T-helper 9 cell (primary cell): ENCODE results near the gene CSNK1A1.
"Not testable (repeated sequence)": the region's sequence is repeated elsewhere in the genome, so short reads cannot be mapped to it uniquely, and the experiment has no call there.

ENCODE experiments used
- DNase-seq: peaks from one replicate; pipeline ENCODE4 v3.0.0-alpha.2; 2020

Gene CSNK1A1

DNA sequence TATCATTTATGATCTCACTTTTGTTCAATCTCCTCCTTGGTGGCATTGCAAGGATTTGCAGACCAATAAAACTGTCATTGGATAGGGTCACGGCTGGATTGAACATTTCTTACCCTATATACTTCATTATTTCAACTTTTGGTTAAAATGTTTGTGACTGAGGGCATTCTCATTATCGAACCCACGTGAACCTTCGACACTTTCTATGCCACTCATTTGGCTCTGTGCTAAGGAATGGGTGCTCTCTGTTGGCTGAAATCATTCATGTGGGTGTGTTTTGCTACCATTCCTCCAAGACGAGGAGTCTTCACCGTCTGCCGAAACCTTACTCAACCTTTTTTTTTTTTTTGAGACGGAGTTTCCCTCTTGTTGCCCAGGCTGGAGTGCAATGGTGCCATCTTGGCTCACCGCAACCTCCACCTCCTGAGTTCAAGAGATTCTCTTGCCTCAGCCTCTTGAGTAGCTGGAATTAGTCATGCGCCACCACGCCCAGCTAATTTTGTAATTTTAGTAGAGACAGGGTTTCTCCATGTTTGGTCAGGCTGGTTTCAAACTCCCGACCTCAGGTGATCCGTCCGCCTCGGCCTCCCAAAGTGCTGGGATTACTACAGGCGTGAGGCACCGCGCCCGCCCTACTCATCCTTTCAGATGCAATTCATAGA lies 62.5 kb downstream of the CSNK1A1 start:
- no peak for DNase-seq

DNA sequence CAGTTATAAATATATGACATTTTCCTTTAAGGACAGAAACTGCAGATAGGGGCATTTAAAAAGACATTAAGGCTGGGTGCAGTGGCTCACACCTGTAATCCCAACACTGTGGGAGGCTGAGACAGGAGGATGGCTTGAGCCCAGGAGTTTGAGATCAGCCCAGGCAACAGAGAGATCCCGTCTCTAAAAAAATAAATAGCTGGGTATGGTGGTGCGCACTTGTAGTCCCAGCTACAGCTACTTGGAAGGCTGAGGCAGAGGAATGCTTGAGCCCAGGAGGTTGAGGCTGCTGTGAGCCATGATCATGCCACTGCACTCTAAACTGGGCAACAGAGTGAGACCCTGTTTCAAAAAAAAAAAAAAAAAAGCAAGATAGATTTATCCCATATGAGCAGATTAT lies 63.6 kb downstream of the CSNK1A1 start:
- DNase-seq, result no peak

DNA sequence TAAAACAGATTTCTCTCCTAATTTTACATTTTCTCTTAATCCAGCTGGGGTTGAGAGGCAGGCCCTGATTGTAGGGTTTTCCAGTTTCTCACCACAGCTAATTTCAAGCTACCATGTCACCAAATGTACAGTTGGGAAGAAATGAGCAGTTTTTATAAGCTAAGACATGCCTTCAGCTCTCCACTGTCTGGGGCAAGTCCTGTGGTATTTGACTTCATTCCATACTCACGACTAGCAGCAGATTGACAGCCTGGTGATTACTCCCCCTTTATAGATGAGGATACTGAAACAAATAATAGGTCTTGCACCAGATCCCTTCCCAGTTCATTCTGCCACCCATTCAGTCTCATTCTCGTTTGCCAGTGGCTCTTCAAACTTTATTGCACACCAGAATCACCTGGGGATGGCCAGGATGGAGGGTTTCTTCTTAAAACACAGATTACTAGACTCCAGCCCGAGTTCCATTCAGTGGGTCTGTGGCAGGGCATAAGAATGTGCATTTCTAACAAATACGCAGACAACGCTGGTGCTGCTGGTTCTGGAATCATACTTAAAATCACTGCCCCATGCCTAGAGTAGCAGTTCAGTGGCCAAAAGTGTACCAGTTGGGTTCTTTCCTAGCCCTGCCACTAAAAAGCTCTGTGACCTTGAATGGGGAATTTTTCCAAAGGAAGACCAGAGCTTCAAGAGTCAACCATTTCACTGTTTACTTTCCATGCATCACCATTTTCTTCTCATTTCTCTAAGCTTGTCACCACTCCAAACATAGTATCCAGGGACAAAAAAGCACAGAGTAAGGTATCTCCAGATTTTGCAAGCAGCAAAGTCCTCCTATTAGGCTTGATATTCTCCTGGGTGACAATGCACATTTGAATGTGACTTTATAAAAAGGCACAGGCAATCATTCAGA lies 64.3 kb downstream of the CSNK1A1 start:
- DNase-seq, result no peak

DNA sequence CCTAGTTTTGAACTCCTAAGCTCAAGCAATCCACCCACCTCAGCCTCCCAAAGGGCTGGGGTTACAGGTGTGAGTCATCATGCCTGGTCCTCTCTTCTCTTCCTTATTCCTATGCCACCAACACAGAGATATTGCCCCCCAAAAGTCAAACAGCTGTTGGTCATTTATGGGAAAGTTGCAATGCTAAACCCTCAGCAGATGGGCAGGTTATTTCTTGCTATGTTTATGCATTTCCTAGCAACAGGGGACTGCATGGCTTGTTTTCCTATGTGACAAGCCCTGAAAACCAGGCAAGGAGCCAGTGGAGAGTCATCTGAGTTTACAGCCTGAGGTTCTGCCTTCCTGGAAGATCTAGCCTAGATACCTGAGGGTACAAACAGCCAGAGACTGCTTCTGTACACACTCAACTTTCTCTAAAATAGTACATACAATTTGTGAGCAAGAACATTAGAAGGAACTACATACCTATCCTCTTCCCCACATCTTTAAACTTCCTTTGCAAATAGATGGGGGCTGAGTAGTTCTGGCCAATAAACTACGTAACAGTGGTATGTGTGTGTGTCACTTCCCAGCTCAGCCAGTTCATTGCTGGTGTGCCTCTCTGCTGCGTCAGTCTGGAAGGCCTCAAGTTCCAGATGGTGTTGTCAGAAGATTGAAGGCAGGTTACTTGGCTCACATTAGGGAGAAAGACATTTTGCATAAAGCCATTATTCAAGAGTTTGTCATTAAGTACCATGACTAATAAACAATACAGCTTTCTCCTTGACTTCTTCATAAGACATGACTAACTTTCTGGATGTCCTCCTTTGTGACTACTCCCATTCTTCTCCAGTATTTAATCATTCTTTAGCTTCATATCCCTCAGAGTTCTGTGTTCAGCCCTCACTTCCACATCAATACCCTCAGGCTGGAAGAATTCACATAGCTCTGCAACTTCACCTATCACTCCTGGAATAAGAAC lies 65.3 kb downstream of the CSNK1A1 start:
- no peak for DNase-seq

DNA sequence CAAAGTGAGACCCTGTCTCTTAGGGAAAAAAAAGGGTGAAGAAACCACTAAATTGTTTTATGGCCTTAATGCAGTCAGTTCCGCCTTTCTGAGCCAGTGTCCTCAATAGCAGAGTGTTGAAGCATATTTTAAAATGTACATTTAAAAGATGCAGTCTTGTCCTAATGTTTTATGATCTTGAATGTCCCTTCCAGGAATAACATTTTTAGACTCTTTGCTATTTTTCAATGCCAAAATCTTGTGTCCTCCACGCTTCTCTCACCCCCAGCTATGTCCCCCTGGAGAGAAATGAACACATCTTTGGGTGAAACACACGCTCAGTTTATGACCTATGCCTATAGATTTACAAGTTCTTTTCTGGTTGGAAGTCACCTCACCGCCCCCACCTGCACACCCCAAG lies 69.8 kb downstream of the CSNK1A1 start:
- DNase-seq, result no peak

DNA sequence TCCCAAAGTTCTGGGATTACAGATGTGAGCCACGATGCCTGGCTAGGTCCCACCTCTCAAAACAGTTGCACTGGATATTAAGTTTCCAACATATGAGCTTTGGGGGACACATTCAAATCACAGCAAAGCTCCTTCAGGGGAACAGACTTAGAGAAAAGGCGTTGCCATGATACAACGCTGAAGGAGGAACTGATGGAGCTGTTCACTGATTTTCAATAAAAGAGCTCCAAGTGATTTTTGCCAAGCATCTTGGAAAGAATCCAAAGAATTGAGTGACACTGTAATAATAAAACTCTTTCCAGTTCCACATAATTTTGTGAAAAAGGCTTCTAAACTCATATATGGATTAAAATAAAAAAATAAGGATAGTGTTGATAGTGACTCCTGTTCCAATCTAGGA lies 72.5 kb downstream of the CSNK1A1 start:
- no peak for DNase-seq

DNA sequence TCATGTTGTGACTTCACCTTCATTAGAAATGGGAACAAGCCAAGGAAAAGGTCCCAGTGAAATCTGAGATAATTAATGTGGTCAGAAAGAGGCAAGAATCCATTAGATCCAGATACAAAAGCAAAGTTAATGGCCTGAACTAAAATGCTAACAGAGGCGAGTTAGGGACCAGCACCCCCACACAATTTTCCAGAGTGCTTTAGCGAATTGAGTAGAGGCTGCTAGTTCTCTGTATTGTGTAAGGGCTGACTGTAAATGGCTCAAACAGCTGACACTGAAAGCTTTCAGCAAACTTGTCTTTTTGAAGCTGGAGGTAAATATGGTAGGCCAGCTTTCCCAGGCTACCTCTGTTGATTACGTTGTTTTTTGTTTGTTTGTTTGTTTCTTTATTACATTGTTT lies 75.5 kb downstream of the CSNK1A1 start:
- no peak for DNase-seq

DNA sequence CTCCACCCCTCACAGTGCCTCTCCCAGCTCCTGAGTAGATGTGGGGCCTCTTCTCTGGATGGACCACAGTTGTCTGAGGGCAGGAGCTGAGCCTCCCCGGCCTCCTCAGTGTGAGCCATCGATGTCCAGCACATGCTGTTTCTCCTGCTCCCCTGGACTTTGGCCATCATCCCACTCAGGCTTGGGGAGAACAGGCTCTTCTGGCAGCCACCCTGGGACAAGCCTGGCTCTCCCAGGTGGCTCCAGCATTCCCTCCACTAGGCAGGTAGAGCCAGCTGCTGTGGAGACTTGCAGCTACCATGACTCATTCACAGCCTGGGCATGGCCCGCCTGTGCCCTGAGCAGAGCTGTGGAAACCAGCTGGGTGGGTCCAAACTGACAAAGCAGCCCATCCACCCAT lies 77.0 kb downstream of the CSNK1A1 start:
- no peak for DNase-seq

DNA sequence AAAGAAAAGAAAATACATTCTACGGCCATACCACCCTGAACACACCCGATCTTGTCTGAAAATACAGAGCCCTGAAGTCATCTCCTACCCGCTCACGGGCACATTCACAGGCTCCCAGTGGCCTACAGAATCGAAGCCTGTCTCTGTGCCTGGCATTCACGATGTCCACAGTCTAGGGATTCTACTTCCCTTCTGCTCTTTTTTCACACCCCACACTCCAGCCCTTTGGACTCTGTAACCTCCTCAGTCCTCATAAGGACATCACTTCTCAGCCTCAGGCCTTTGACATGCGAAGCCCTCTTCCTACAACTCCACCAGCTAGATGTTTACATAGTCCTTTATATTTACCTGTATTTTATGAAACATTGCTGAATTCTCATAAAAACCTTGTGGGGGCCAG lies 77.8 kb downstream of the CSNK1A1 start:
- DNase-seq, result no peak

DNA sequence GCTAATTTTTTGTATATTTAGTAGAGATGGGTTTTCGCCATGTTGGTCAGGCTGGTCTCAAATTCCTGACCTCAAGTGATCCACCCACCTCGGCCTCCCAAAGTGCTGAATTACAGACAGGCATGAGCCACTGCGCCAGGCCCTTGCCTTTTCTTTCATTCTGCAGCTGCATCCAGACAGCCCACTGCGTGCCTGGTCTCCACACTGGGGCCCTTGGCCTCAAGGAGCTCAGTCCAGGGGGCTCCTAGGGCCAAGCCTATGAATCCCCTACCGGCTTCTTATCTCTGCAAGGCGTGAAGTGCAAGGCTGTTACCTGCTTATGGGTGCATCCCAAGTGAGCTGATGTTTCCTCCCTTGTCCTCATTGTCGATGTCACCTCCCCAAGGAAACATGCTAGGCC lies 78.8 kb downstream of the CSNK1A1 start:
- no peak for DNase-seq

DNA sequence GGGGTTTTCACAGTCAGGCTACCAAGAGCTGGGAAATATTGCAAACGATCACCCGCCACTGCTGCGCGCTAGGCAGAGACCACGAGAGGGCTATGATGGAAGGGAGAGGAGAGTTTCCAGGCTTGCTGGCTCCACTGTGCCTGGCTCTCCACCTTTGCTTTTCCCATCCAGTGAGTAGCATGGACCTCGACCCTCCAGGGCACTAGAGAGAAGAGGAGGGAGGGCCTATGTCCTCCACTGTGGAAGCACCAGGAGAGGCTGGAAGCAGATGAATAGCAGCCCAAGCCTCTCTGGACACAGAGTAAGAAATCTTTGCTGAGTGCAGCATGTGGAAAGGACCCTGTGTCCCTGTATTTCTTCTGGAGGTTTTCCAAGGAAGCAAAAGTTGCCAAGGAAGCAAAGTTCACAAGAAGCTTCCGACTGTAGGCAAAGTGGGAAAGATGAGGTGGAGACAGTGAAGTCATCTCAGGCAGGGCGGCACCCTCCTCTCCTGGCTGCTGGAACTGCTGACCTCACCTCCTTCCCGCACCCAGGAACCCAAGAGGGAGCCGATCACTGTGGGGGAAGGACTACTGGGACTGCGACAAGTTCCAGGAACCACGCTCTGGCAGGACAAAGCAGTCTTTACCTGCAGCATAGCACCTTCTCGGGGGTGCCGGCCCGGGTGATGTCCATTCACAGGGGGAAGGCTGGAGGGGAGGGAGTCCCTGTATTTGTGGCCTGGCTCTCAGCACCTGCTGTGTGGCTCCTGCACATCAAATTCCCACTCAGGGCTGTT lies 79.6 kb downstream of the CSNK1A1 start:
- no peak for DNase-seq

DNA sequence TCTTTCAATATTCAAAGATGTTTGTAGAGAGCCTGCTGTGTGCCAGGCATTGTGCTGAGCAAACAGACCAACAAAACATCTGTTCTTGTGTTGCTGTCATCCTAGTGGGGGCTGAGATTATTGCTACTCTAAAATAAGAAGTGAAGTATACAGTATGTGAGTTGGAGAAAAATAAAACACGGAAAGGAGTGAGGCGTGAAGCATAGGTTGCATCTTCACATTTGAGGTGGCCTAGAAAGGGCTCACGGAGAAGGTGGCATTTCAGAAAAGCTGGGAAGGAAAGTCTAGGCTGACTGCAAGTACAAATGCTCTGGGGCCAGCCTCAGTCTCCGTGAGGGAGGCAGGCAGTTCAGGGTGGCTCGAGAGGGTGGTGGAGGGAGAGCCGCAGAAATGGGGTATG lies 80.3 kb downstream of the CSNK1A1 start:
- no peak for DNase-seq

DNA sequence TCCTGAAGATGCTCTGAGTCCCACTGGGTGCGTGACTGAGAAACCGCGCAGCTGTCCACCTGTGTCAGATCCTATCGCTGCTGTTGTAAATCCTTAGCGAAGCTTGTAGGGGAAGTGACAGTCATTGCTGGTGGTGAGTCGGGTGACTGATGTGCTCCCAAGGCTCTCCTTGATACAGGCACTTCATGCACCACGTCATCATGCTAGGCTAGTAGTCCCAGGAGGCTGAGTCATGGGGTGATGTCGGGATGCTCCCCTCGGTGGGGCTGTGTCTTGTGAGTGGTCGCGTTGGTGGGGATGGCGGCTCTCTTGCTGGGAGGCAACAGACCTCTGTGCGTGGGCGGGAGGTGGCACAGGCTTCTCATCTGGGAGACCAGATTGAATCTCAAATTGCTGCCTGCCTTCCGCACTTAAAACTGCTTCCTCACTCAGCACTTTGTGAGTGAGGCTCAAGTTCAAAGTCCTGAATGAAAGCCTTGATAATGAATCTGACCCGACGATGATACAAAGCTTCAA lies 84.7 kb downstream of the CSNK1A1 start:
- no peak for DNase-seq

DNA sequence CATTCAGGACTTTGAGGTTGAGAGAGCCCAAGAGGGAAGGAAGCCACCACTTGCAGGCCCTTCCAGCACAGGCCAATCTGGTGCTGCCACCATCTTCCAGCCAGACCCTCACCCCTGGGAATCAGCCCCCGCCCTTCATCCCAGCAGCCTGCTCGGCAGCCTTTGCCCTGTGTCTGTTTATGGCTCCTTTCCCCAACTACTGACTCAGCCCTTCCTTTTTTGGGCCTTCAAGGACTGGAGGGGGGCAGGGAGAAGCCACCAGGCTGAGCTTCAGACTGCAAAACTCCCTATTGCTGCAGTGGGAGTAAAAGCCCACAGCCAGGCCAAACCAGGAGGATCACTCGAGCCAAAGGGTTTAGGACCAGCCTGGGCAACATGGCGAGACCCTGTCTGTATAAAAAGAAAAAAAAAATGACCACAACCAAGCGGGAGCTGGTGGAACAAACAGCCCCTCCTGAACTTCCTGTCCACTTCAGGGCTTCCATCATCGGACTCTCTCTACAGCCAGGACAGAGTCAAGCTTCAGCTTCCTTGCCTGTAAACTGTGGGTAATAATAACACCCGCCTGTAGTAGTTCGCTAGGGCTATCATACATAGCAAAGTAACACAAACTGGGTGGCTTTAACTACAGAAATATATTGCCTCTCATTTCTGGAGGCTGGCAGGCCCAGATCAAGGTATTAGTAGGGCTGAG lies 86.3 kb downstream of the CSNK1A1 start:
- DNase-seq, result no peak

DNA sequence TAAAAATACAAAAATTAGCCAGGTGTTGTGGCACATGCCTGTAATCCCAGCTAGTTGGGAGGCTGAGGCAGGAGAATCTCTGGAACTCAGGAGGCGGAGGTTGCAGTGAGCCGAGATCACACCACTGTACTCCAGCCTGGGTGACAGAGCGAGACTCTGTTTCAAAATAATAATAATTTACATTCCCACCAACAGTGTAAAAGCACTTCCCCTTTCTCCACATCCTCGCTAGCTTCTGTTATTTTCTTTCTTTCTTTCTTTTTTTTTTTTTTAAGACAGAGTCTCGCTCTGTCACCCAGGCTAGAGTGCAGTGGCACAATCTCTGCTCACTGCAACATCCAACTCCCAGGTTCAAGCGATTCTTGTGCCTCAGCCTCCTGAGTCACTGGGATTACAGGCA lies 89.3 kb downstream of the CSNK1A1 start:
- DNase-seq, result not testable (repeated sequence)

DNA sequence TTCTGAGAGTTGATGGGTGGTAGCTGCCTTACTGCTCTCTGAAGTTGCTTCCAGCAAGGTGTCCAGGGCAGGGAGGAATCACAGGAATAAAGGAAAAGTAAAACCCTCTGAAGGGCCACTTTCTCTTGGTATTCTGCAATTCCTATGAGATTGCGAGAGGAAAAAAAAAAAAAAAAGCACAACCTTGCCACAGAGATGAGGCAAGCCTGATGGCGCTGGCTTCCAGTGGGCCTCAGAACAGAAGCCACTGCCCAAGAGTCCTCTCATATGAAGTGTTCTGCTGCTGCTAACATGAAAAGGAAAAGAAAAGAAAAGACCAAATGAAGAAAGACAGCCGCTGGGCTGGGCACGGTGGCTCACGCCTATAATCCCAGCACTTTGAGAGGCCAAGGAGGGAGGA lies 91.3 kb downstream of the CSNK1A1 start:
- no peak for DNase-seq

DNA sequence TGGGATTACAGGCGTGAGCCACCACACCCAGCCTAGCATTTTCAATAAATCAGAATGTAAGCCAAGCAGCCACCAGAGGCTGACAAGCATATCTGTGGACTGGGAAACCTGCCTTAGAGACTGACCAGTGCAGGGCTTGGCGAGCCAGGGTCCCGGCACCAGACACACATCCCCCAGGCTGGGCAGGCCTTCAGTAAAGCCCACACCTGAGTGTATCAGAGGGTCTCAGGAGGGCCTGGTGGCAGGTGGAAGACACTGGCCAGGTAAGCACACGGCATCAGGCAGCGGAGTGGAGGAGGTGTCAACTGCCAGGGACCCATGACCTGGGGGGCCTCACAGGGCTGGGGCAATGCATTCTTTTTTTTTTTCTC lies 93.9 kb downstream of the CSNK1A1 start:
- no peak for DNase-seq

DNA sequence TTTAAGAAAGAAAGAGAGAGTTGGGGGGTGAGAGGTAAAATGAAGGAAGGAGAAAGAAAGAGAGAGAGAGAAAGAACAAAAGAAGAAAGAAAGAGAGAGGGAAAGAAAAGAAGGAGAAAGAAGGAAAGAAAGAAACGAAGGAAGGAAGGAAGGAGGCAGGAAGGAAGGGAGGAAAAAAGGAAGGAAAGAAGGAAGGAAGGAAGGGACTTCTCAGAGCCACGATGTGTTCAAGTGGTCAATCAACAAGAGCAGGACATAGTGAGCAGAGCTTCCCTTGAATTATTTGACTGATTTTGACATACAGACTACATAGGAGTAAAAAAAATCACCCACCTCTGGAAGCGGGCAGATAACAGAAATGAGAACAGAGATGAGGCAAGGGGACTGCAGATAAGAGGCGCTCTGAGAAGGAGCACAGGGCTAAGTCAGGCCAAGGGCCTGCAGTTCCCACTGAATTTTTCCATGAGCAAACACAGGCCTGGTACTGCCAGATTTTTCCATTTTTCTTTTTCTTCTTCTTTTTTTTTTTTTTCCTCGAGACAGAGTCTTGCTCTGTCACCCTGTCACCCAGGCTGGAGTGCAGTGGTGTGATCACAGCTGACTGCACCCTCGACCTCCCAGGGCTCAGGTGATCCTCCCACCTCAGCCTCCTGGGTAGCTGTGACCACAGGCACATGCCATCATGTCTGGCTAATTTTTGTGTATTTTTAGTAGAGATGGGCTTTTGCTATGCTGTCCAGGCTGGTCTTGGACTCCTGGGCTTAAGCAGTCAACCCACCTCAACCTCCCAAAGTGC lies 94.4 kb downstream of the CSNK1A1 start:
- DNase-seq, result no peak

DNA sequence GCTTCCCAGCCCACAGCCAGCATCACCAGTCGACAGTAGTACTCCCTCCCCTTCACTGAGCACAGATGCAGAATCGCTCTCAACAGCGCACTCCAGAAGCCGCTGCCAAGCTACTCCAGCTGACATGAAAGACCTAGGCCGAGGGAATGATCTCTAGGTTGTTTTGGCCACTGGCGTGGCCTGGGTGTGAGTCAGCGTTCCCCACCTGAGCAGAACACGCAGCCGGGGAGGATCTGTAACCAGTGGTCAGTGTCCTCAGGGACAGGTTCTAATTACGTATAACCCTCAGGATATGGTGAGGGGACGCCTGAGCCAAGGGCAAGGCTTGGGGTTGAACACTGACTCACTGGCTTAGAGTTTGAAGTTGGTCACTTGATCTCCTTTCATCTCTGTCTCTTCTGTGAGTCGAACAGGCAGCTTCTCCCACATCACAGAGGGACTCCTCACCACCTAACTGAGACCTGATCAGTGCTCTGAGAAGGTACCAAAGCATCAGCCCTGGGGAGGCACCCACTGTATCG lies 95.3 kb downstream of the CSNK1A1 start:
- DNase-seq, result no peak

DNA sequence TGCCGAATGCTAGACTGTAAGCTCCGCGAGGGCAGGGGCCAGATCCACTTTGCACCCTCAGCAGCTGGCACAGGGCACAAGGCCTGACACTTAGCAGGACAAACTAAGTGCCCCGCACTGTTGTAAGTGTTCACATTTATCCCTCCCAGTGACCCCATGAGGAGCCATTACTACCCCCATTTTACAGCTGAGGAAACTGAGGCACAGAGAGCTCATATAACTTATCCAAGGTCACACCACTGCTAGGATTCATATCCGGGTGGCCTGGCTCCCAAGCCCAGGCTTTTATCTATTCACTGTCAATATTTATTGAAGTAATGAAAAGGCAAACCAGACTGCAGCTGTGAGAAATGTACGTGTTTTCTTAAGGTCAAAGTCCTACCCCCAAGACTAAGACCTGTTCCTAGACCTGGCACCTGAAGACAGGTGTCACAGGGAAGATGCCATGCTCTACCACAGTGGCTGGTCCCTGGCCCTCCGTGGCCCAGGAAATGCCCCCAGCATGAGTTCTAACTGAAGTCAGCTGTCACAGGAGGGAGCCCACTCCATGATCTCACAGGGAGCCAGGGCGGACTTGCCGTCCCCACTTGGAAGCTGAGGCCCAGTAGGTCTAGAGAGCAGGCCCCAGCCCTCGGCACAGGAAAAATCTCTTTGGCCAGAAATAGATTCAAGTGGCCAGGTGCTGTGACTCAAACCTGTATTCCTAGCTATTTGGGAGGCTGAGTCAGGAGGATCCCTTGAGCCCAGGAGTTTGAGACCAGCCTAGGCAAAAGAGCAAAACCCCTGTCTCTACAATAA lies 97.4 kb downstream of the CSNK1A1 start:
- DNase-seq, result no peak
